HG03025 (cell line): ENCODE results near the gene TIMM44.
"Not testable (repeated sequence)": the region's sequence is repeated elsewhere in the genome, so short reads cannot be mapped to it uniquely, and the experiment has no call there.

Experiments used
- ATAC-seq: cut with Tn5 transposase; IDR thresholded peaks from one replicate; pipeline ENCODE4 v1.9.1; 2021; ENCODE audit warnings: mild to moderate bottlenecking, moderate library complexity; ENCODE audit not compliant: unreplicated experiment, low FRiP score

TIMM44 gene

DNA sequence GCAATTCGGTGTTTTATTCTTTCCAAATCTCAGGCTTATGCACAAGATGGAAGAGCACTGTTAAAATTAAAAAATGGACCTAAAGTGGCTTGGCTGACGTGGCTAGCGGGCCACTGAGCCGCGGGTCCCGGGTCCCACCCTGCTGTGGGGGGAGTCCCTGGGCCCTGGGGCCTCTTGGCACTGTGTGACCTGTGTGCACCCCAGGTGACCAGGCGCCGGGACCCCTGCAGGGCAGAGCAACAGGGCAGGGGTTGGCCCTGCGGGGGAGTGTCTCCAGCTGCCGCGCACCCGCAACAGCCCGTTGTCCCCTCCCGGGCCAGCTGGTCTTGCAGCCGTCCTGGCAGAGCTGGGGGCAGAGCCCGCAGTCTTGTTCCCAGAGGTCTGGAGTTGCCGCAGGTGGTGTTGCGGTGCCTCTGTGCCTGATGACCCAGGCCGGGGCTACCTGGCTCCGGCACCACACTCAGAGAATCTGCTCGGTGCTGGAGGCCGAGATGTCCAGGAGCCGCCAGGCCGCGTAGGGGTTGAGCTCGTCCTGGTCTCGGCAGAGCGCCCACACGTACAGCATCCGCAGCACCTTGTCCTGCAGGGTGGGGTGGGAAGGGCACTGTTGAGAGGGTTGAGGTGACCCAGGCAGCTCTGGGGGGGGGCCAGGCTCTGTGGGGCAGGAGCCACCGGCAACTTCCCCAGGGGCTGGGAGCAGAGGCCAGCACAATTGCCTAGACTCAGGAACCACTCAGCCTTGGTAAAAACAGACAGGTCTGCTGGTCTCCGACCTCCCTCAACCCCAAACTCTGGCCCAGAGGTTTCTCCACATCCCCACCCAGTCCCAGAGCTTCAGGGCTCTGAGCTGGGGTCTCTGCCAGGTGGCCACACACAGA lies 16.5 kb downstream of the TIMM44 start:
- no peak for ATAC-seq

DNA sequence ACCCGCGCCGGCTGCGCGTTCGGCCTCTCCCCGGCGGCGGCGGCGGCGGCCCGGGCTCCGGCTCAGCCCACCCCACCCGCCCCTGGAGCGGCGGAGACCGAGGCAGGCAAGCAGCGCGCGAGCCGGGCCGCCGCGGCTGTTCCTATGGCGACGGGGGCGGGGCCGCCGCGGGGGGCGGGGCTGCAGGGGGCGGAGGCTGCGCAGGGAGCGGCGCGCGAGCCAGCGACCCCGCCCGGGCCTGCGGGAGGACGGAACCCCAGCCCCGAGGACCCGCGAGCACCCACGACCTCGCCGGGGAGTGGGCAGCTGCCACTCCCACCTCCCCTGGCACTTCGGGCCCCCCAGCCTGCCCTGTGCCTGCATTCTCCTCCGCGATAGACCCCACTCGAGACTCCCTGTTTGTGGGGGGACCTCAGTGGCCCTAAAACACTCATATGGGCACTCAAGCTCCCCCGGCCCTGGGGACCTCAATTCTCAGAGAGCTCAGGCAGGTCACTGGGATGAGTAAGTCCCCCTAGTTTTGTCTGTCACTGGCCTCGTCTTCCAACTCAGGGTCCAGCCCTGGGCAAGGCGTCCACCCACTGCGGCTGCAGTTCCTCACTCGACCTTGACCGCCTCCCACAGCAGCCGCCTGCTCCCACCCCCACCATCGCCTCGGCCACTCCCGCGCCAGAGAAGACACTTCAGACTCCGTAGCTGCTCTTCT lies 17.3 kb downstream of the TIMM44 start, which contains the start of gene CTXN1:
Gene CTXN1, minus strand, starts transcription at position 115 of the 706 bp plus-strand sequence. CDS start 597 bp downstream, outside the sequence.
- ATAC-seq: no peak

DNA sequence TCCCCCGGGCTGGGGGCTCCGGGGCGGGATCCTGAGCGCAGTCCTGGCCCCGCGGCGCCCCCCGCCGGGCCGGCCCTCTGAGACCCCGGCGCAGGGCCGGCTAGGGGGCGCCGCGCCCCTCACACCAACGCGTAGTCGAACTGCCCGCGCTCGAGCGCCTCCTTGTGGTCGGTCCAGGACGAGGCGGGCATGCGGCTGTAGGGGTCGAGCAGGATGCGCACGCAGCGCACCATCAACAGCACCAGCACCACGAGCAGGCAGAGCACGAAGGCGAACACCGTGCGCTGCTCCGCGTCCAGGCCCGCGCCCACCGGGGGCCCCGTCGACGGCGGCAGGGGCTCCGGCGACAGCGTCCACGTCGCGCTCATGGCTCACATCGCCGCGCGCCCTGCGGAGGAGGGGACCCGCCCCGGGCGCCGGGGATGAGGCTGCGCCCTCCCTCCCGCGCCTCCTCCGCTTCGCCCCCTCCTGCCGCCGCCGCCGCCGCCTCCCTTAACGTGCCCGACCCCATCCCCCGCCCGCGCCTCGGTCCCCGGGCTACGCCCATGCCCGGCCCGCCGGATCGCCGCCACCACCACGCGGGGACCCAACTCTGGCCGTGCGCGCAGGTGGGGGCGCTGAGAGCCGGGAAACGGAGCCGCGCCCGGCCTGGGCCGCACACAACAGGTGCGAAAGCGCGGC lies 18.2 kb downstream of the TIMM44 start:
- no peak for ATAC-seq

DNA sequence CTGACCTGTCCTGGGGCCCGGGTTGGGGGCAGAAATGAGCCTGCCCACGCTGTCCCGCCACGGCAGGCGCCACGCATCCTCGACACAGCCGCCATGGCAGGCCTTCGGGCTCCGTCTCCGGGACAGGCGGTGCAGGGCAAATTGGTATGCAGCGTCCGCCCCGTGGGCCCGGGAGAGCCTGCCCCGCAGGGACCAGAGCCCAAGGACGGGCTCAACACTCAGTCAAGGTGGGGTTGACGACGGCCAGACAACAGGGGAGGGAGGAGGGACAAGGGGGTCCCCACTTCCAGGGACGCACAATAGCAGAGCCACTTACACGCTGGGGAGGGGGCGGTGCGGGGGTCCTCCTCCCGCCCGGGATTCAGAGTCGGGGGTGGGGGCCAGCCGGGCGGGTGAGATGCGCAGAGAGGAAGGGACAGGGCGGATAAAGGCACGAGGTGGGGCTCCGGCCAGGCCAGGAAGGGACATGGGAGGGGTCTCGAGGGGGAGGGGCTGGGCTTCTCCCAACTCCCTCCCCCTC lies 18.8 kb downstream of the TIMM44 start:
- ATAC-seq: no peak

DNA sequence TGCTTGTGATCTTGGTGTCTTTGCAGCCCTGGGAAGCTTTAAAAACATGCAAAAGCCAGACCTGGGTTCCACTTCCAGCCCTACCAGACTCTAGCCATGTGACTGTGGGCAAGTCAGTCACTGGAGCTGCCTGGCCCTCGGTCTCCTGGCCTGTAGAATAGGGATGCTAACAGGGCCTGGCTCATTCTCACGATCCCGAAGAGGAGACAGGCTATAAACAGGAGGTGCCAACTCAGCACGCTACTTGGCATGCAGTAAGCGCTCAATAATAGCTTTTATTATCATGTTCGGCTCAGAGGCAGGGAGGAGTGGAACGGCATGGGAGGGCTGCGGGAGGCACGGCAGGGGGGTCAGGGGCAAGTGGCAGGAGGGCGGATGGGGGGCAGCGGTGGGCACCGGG lies 19.2 kb downstream of the TIMM44 start:
- no peak for ATAC-seq

DNA sequence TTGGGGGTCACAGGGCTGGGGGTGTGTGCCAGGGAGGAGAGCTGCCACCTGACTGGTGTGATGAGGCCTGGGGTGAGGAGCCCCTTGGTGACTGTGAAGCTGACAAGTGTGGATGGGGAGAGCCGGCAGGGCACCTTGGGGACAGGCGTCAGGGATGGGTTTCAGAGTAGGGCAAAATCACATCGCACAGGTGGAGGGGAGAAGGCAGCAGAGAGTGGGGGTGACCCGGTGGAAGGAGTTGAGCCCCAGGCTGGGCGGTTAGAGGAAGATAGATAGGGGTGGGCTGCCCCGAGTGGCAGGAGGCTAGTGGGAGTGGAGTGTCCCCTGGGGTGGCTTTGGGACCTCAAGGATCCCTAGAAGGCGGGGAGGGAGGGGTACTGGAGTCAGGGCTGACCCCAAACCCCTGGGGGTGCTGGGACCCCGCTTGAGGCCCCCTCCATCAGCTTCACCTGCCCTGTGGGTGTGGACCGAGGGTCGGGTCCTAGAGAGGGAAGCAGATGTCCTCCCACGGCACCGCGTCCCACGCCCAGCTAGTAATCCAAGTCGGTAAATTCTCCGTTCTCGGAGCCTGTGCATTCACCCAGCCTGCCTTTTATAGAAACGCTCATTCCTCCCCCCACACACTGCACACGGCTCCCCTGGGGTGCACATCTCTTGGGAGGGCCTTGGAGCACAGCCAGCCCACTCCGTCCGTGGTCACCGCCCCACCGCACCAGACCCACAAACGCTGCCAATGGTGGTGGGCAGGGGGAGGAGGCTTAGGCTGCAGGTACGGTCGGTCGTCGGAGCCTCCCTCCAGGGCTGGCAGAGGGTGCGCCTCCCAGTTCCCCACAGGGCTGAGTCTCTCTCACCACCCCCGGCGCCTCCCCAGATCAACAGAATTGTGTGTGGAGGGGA lies 19.9 kb downstream of the TIMM44 start:
- ATAC-seq: no peak

DNA sequence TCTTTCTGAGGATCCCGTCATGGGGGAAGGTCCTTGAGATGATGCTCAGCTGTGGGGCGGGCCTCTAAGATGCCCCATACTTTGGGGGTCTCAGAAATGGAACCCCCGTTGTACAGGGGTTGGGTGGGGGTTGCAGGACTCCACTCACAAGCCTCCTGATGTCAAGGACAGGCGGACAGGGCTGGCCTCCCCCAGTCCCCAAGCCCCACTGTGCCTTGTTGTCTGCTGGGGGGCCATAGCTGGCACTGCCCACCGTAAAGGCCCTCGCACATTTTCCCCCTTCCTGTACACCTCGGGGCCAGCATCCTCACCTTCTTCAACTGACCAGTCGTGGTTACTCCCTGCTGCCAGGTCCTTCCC lies 20.6 kb downstream of the TIMM44 start:
- no peak for ATAC-seq

DNA sequence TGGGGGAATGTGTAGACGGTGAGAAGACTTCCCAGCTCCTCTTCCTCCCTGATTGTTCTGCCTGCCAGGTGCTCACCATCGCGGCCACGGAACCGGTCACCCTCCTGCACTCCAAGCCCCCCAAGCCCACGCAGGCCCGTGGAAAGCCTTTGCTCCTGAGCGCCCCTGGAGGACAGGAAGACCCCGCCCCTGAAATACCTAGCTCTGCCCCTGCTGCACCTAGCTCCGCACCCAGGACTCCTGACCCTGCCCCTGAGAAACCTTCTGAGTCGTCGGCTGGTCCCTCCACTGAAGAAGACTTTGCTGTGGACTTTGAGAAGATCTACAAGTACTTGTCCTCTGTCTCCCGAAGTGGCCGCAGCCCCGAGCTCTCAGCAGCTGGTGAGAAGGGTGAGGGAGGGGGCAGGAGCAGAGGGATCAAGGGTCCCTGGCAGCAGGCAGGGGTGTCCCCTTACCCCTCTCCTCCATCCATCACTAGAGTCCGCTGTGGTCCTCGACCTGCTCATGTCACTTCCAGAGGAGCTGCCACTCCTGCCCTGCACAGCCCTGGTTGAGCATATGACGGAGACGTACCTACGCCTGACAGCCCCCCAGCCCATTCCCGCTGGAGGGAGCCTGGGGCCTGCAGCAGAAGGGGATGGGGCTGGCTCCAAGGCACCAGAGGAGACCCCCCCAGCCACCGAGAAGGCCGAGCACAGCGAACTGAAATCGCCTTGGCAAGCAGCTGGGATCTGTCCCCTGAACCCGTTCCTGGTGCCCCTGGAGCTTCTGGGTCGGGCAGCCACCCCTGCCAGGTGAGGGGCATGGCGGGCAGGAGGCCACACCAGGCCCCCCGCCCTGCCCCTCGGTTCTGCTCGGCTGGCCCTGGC lies 21.3 kb downstream of the TIMM44 start:
- no peak for ATAC-seq

DNA sequence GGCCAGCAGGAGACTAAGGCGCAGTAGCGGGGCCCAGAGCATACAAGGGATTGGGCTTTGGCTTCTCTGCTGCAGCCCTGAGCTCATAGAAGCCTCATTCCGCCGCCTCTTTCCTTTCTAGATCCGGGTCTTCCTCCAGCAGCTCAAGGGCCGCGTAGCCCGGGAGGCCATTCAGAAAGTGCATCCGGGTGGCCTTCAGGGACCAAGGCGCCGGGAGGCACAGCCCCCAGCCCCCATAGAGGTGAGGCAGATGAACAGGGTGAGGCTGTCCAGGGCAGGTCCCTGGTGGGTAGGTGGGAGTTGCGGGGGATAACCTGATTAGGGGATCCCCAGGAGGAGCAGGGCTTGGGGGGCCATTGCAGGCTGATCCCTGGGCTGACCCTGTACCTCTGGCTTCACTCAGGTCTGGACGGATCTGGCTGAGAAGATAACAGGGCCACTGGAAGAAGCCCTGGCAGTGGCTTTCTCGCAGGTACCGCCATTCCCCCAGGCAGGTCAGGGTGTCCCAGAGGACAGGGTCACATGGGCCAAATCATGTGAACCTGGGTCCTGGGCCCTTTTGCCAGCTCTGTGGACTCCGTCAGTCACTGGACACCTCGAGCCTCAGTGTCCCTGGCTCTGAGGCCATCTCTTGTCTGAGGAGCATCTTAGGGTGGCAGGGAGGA lies 22.0 kb downstream of the TIMM44 start:
- no peak for ATAC-seq

DNA sequence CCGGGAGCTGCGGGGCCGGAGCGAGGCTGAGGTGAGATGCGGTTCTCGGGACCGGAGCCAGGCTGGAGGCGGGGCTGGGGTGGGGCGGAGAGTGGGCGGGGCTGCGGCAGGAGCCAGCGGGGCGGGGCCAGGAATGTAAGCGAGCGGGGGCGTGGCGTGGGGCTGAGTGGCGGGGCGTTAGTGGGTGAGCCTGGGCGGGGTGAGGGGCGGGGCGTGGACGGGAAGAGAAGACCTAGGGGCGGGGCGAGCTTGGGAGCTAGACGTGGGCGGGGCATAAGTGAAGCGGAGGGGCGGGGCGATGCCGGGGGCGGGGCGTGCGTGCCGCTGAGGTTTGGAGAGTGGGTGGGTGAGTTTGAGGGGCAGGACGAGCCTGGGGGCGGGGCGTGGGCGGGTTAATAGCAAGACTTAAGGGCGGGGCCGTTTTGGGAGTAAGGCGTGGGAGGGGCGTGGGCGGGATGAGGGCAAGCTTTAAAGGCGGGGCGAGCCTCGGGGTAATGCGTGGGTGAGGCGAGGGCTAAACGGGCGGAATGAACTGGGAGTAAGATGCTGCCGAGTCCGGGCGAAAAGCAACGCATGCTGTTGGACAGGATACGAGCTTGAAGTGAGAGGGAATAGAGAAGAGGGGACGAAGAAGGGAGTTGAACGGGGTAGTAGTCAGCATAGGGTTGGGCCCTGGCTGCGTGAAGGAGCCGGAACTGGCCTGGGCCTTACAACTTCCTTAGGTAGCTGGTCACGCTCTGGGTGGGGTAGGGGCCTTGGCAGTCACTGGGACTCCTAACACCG lies 22.8 kb downstream of the TIMM44 start:
- ATAC-seq: peak; percentile 18

DNA sequence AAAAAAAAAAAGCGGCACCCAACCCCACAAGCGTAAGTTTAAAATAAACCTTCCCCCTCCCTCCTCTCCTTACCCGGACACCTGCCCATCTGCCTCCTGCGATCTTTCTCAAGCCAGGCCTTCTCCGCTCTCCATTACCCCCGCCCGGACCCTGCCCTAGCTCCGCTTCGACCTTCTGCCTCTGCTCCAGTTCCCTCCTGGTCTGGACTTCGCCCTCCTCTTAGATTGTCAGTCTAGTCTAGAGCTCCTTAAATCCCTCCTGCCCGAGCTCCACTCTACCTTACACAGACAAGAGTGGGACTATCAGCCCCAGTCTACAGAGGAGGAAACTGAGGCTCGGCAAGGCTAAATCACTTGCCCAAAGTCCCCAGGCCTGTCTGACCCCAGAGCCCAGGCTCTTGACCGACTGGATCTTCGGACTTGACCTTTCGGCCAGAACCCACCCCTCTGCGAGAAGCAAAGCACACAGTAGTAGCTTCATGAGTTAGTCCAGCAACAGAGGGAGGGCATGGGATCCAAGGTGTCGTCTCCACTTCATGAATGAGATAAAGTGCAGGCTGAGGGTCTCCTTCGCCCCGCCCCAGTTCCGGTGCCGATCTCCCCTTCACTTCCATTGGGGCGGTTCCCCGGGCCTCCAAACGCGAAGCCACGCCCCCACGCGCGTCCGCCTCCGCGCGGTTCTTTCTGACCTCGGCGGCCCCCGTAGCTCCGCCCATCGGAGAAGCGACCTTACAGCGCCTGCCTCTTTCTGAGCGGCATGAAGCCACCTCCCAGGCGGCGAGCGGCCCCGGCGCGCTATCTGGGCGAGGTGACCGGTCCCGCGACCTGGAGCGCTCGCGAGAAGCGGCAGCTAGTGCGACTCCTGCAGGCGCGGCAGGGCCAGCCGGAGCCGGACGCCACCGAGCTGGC lies 23.6 kb downstream of the TIMM44 start, which contains the start of gene SNAPC2:
Gene SNAPC2, plus strand, starts transcription at position 729 of the 909 bp plus-strand sequence. Its CDS starts 29 bp downstream, at position 758.
- peak; percentile 35 for ATAC-seq

DNA sequence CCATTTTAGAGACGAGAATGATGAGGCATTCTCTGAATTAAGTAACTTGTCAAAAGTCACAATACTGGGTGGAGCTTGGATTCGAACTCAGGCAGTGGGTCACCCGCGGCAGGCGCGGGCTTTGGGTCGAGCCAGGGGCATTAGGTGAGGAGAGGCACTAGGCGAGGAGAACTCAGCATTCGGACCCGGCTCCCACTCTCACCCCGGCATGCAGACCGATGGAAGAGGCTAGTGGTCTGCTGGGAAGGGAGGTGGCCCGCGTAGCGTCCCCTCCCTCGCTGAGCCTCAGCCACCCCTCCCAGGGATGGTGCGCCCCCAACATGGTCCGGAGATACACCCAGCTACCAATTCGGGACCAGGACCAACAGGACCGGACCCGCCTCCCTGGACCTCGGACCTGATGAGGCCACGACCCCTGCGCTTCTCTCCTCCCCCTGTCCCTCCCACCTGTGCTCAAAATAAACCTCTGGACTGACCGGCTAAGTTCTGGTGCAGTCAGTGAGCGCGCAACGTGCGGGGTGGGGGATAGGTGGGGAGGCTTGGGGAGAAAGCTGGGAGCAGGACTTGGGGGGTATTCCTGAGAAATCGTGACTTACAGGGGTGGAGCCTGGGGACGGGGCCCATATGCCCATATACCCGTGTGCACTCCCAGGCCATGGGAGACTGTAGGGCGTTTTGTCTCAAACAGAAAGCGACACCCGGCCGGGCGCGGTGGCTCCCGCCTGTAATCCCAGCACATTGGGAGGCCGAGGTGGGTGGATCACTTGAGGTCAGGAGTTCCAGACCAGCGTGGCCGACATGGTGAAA lies 24.6 kb downstream of the TIMM44 start:
- ATAC-seq: no peak

DNA sequence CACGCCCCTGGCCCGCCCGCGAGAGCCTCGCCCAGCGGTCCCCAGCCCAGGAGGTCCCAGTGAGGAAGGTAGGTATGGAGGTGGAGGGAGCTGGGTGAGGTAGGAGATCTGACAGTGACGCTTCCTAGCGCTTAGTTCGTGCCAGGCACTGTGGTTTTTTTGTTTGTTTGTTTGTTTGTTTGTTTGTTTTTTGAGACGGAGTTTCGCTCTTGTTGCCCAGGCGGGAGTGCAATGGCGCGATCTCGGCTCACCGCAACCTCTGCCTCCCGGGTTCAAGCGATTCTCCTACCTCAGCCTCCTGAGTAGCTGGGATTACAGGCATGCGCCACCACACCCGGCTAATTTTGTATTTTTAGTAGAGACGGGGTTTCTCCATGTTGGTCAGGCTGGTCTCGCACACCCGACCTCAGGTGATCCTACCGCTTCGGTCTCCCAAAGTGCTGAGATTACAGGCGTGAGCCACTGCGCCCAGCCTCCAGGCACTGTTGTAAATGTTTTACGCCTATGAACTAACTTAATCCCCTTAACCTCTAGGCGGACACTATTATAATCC lies 25.3 kb downstream of the TIMM44 start:
- ATAC-seq: not testable (repeated sequence)

DNA sequence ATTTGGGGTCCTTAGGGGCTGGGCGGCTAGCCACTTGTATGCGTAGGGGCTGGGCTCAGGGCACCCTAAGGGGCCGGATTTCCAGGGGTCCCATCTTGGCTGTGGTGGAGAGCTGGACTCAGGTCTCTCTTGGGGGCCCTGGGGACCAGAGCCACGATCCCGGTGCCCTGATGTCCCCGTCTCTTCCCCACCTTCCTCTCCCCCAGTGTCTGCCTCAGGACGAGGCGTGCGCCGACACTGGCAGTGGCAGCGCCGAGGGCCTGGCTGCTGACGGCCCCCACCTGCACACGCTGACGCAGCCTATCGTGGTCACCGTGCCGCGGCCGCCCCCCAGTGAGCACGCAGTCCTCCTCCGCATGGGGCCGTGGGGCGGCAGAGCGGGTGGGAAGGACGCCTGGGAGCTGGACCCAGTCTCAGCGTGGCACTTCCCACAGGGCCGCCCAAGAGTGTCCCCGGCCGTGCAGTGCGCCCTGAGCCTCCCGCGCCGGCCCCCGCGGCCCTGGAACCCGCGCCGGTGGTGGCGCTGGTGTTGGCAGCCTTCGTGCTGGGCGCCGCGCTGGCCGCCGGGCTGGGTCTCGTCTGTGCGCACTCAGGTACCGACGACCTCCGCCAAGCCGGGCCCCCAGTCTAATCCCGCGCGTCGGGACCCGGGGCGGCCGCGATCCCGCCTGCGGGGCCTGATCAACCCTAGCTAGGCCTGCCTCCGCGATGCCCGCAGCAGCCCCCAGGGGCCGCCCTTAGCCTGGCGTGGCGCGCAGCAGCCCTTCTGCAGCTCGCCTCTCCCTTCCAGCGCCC lies 26.0 kb downstream of the TIMM44 start:
- no peak for ATAC-seq

DNA sequence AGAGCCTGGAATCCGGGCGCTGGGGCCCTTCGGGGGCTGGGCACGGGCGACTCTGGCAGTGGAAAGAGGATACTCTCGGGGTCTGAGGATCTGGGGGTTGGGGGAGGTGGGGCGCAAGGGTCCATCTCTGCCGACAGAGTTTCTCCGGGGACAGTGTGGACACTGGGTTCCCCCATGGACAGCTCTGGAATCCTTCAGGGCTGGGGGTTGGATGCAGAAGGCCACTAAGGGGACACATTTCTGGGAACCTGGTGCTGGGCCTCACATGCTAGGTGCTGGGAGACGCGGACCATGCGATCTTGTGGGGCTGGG lies 26.6 kb downstream of the TIMM44 start:
- no peak for ATAC-seq
